SH-SY5Y (cell line): ENCODE data around the gene KRT83.

Experiments used
- GATA2 ChIP-seq: IDR thresholded peaks from 2 replicates; pipeline ENCODE4 v1.6.1; 2011; ENCODE audit warnings: mild to moderate bottlenecking, low read depth, low read length
- GATA3 ChIP-seq: IDR thresholded peaks from 2 replicates; pipeline ENCODE4 v1.6.1; 2011; ENCODE audit warnings: low read depth, mild to moderate bottlenecking, low read length, moderate library complexity

DNA sequence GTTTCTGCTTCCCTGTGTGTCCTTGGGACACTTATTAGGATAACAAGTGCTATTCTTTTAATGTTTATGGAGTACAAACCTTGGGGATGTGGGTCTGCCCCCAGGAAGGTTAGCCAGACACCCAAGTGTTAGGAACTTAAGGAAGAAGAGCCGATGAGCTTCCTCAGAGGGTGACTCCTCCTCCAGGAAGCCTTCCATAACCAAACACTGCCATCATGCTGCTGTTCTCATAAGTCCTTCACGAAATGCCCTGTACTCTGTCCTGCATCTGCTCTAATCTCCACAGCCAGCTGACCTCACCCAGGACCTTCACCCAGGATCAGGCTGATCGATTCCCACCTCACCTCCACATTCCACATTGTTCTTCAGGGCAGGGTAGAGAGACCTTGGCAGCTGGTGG, 47.3 kb upstream of the KRT83 start:
- TF ChIP-seq GATA2: no peak
- TF ChIP-seq GATA3: no peak
